Peyer's patch (tissue), 4 donors: ENCODE results near the gene SOBP.

ENCODE experiments used
- POLR2A ChIP-seq, 2 donors: fragments of 450-650 bp; IDR thresholded peaks; one replicate each; pipeline ENCODE4 v1.5.1; 2017; ENCODE audit warnings: antibody characterized with exemption in 2 of 2, mild to moderate bottlenecking in 2 of 2, moderate library complexity in 2 of 2
- TF ChIP-seq, protein P1 (sequence below), 6 experiments: fragments of 450-650 bp in 4 of 6; fragments of 200-600 bp in 2 of 6; sonication (generic) in 1 of 6; IDR thresholded peaks; one replicate each; pipeline ENCODE4 v1.5.1; 2017 to 2019; ENCODE audit warnings: antibody characterized with exemption in 6 of 6, mild to moderate bottlenecking in 3 of 6, moderate library complexity in 1 of 6

DNA sequence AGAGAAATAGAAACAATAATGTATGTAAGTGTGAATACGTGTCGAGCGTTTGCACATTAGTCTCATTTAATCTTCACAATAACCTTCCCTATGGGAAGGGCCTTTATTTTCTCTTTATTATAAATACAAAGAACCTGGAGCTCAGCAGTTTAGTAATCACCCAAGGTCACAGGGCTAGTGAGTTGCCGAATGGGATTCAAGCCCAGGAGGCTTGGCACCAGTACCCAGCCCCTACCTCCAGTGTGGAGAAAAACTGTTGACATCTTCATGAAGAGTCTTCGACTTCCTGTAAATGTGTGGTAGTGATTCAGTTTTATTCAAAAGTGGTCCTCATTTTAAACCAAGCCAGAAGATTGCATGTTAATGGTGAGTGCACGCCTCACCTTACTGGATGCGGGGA, 171.4 kb downstream of the SOBP start:
- TF ChIP-seq, protein P1, sequence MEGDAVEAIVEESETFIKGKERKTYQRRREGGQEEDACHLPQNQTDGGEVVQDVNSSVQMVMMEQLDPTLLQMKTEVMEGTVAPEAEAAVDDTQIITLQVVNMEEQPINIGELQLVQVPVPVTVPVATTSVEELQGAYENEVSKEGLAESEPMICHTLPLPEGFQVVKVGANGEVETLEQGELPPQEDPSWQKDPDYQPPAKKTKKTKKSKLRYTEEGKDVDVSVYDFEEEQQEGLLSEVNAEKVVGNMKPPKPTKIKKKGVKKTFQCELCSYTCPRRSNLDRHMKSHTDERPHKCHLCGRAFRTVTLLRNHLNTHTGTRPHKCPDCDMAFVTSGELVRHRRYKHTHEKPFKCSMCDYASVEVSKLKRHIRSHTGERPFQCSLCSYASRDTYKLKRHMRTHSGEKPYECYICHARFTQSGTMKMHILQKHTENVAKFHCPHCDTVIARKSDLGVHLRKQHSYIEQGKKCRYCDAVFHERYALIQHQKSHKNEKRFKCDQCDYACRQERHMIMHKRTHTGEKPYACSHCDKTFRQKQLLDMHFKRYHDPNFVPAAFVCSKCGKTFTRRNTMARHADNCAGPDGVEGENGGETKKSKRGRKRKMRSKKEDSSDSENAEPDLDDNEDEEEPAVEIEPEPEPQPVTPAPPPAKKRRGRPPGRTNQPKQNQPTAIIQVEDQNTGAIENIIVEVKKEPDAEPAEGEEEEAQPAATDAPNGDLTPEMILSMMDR (IDR thresholded peaks at IDR 0.05) = no peak
- TF ChIP-seq POLR2A (IDR thresholded peaks at IDR 0.05) = no peak
